ENCODE results near the gene CDC16. TPM values are rescaled to one million over a fixed set of nuclear protein-coding genes. Genes with fewer than 3 reads are reported as not detected.
"Not testable (repeated sequence)": the region's sequence is repeated elsewhere in the genome, so short reads cannot be mapped to it uniquely, and the experiment has no call there.

Gene CDC16
- total and polyA plus RNA-seq, 5 donors from 2014 or later: 16.1 to 56.8 (median 22.1) TPM

DNA sequence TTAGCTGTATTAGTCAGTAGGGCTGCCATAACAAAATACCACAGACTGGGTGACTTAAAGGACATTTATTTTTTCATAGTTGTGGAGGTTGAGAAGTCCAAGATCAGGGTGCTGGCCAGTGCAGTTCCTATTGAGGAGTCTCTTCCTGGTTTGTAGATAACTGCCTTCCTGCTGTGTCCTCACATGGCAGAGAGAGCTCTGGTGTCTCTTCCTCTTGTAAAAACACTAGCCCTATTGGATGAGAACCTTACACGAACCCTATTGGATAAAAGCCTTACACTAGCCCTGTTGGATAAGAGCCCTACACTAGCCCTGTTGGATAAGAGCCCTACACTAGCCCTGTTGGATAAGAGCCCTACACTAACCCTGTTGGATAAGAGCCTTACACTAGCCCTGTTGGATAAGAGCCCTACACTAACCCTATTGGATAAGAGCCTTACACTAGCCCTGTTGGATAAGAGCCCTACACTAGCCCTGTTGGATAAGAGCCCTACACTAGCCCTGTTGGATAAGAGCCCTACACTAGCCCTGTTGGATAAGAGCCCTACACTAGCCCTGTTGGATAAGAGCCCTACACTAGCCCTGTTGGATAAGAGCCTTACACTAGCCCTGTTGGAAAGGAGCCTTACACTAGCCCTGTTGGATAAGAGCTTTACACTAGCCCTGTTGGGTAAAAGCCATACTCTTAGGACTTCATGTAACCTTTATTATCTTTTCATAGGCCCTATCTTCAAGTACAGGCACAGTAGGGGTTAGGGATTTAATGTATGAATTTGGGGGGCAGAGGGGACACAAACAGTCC, 17.1 kb downstream of the CDC16 start:
- Mint-ChIP-seq H3K27ac (peak overlapping the region in 1 of 3 donors; percentile 16), H3K4me1 (peaks cover 7 to 32% (median 12%) of the 10 kb centered on the region in 4 donors), H3K36me3 (peaks cover 59% of the 10 kb centered on the region)
- not testable (repeated sequence) for H3K4me1 ChIP-seq (ENCODE audit: control insufficient read depth, insufficient read depth, low read length, poor library complexity, severe bottlenecking); H3K9me3 Mint-ChIP-seq; H3K27me3 Mint-ChIP-seq; H3K27ac ChIP-seq (ENCODE audit: insufficient read depth, low read length, poor library complexity, severe bottlenecking); H3K9me3 ChIP-seq (ENCODE audit: control insufficient read depth in 2 of 2, low read length in 2 of 2); H3K4me3 Mint-ChIP-seq; DNase-seq; H3K27me3 ChIP-seq (ENCODE audit: control insufficient read depth, insufficient read depth, low read length); H3K4me3 ChIP-seq (ENCODE audit: low read depth, low read length); ATAC-seq (ENCODE audit: low read depth in 2 of 2)
- peaks cover 62% of the 10 kb centered on the region for H3K36me3 ChIP-seq (ENCODE audit: control insufficient read depth, insufficient read depth, low read length)

DNA sequence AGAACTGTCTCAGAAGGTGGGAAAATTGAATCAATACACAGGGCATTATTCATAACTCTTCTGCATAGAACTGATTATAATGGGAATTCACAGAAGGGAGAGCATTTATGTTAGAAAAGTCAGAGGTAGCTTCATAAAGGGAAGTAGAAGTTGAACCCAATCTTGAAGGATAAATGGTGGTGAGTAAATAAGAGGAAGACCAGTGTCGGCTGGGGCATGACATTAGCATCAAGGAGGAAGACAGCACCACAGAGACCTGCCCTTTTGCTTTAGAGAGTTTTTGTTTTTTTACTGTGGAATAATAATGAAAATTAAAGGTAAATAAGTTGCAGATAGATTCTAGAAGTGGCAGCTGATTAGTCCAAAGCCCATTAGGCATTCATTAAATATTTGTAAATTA, 21.9 kb downstream of the CDC16 start:
- peaks cover 61% of the 10 kb centered on the region for H3K36me3 ChIP-seq (ENCODE audit: control insufficient read depth, insufficient read depth, low read length)
- H3K36me3 Mint-ChIP-seq: peaks cover 66% of the 10 kb centered on the region
- no peaks in the 10 kb centered on the region for H3K9me3 ChIP-seq (ENCODE audit: control insufficient read depth in 2 of 2, low read length in 2 of 2)
- H3K4me1 Mint-ChIP-seq: peaks cover 11 to 39% (median 18%) of the 10 kb centered on the region in 4 donors
- no peak overlapping the region for H3K4me3 ChIP-seq (ENCODE audit: low read depth, low read length)
- peak overlapping the region; percentile 9 to 52 (median 39) for H3K27ac Mint-ChIP-seq
- ATAC-seq (ENCODE audit: low read depth in 2 of 2): no peak
- H3K4me1 ChIP-seq (ENCODE audit: control insufficient read depth, insufficient read depth, low read length, poor library complexity, severe bottlenecking): no peaks in the 10 kb centered on the region
- no peaks in the 10 kb centered on the region for H3K27me3 Mint-ChIP-seq
- DNase-seq: no peak
- no peaks in the 10 kb centered on the region for H3K9me3 Mint-ChIP-seq
- H3K27me3 ChIP-seq (ENCODE audit: control insufficient read depth, insufficient read depth, low read length): no peaks in the 10 kb centered on the region
- H3K27ac ChIP-seq (ENCODE audit: insufficient read depth, low read length, poor library complexity, severe bottlenecking): no peak overlapping the region
- no peak overlapping the region for H3K4me3 Mint-ChIP-seq

DNA sequence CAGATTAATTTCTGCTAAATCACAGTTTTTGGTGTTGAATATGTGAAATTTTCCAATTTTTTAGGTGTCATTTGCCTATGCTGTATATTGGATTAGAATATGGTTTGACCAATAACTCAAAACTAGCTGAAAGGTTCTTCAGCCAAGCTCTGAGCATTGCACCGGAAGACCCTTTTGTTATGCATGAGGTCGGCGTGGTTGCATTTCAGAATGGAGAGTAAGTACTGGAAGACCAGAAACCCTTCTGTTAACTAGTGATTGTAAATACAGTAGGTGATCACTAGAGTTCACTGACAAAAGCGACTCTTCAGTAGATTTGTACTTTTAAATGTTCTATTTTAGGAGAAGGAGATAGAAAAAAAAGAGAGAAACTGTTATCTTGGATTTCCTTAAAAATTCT, 22.3 kb downstream of the CDC16 start:
- Histone ChIP-seq H3K9me3 (ENCODE audit: control insufficient read depth in 2 of 2, low read length in 2 of 2) (no peaks in the 10 kb centered on the region), H3K4me1 (ENCODE audit: control insufficient read depth, insufficient read depth, low read length, poor library complexity, severe bottlenecking) (no peaks in the 10 kb centered on the region), H3K36me3 (ENCODE audit: control insufficient read depth, insufficient read depth, low read length) (peaks cover 59% of the 10 kb centered on the region), H3K4me3 (ENCODE audit: low read depth, low read length) (no peak overlapping the region), H3K27ac (ENCODE audit: insufficient read depth, low read length, poor library complexity, severe bottlenecking) (no peak overlapping the region), H3K27me3 (ENCODE audit: control insufficient read depth, insufficient read depth, low read length) (no peaks in the 10 kb centered on the region)
- Mint-ChIP-seq H3K4me1 (peaks cover 16 to 39% (median 18%) of the 10 kb centered on the region in 4 donors), H3K4me3 (no peak overlapping the region), H3K9me3 (no peaks in the 10 kb centered on the region), H3K27me3 (no peaks in the 10 kb centered on the region), H3K27ac (peak overlapping the region in 1 of 3 donors; percentile 52), H3K36me3 (peaks cover 65% of the 10 kb centered on the region)
- no peak for ATAC-seq (ENCODE audit: low read depth in 2 of 2)
- DNase-seq: no peak

DNA sequence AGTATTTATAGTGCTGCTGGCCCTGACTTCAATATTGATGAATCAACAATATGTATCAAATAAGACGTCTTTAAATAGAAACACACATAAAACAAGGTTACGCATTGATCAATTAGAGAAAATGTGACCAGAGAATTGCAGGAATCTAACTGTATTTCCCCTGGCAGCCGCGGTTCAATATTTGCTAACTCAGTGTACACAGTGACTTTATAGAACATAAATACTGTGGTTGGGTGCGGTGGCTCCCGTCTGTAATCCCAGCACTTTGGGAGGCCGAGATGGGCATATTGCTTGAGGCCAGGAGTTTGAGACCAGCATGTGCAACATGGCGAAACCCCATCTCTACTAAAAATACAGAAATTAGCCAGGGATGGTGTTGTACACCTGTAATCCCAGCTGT, 23.9 kb downstream of the CDC16 start:
- Histone ChIP-seq H3K27ac (ENCODE audit: insufficient read depth, low read length, poor library complexity, severe bottlenecking) (no peak overlapping the region), H3K36me3 (ENCODE audit: control insufficient read depth, insufficient read depth, low read length) (peaks cover 60% of the 10 kb centered on the region), H3K4me1 (ENCODE audit: control insufficient read depth, insufficient read depth, low read length, poor library complexity, severe bottlenecking) (peaks cover 10% of the 10 kb centered on the region), H3K27me3 (ENCODE audit: control insufficient read depth, insufficient read depth, low read length) (no peaks in the 10 kb centered on the region), H3K9me3 (ENCODE audit: control insufficient read depth in 2 of 2, low read length in 2 of 2) (no peaks in the 10 kb centered on the region), H3K4me3 (ENCODE audit: low read depth, low read length) (no peak overlapping the region)
- Mint-ChIP-seq H3K27ac (no peak overlapping the region), H3K4me3 (no peak overlapping the region), H3K36me3 (peaks cover 75% of the 10 kb centered on the region), H3K27me3 (no peaks in the 10 kb centered on the region), H3K4me1 (peaks cover 22 to 53% (median 26%) of the 10 kb centered on the region in 4 donors), H3K9me3 (no peaks in the 10 kb centered on the region)
- DNase-seq (no peak), ATAC-seq (ENCODE audit: low read depth in 2 of 2) (no peak)

DNA sequence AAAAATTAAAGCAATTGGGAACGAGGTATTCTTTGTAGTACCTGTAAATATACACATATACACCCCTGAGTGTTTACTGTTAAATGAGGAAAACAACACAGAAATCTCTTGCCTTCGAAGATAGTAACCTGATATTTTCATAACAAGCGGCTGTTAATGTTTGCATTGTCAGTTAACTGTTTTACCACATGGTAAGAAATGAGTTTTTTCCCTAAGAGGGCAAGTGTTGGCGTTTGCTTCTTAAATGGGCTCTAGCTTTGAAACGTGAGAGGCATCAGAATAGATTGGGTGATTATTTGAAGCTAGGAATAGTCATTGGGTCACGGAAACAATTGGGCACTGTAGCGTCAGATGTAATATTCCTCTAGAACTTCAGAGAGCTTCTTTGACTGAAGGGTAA, 24.7 kb downstream of the CDC16 start:
- H3K36me3 ChIP-seq (ENCODE audit: control insufficient read depth, insufficient read depth, low read length): peaks cover 63% of the 10 kb centered on the region
- no peaks in the 10 kb centered on the region for H3K9me3 Mint-ChIP-seq
- H3K4me3 ChIP-seq (ENCODE audit: low read depth, low read length): no peak overlapping the region
- H3K9me3 ChIP-seq (ENCODE audit: control insufficient read depth in 2 of 2, low read length in 2 of 2): no peaks in the 10 kb centered on the region
- no peaks in the 10 kb centered on the region for H3K27me3 Mint-ChIP-seq
- peak overlapping the region in 1 of 3 donors; percentile 49 for H3K27ac Mint-ChIP-seq
- ATAC-seq (ENCODE audit: low read depth in 2 of 2) (no peak), DNase-seq (no peak)
- H3K27ac ChIP-seq (ENCODE audit: insufficient read depth, low read length, poor library complexity, severe bottlenecking): no peak overlapping the region
- peaks cover 73% of the 10 kb centered on the region for H3K36me3 Mint-ChIP-seq
- H3K4me3 Mint-ChIP-seq: no peak overlapping the region
- H3K4me1 ChIP-seq (ENCODE audit: control insufficient read depth, insufficient read depth, low read length, poor library complexity, severe bottlenecking): peaks cover 13% of the 10 kb centered on the region
- no peaks in the 10 kb centered on the region for H3K27me3 ChIP-seq (ENCODE audit: control insufficient read depth, insufficient read depth, low read length)
- H3K4me1 Mint-ChIP-seq: peaks cover 20 to 57% (median 28%) of the 10 kb centered on the region in 4 donors

DNA sequence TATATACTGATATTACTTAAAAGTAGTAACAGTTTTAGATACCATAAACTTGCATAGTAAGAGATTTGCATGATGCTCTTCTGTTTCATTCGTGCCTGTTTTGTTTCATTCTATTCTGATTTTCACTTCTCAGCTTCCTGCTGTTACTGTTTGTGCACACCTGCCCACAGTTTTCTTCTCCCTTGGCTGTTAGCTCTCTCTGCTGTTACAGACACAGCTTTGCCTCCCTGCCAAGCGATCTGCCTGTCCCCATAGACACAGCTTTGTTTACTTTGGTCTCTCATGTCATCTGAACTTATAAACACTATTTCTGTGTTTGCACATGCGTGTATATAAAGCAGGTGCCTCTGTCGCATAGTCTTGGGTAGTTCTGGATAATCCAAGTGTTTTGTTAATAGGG, 25.3 kb downstream of the CDC16 start:
- Mint-ChIP-seq H3K36me3 (peaks cover 70% of the 10 kb centered on the region), H3K9me3 (no peaks in the 10 kb centered on the region), H3K4me1 (peaks cover 22 to 54% (median 27%) of the 10 kb centered on the region in 4 donors), H3K4me3 (peak overlapping the region in 1 of 4 donors; percentile 28), H3K27me3 (no peaks in the 10 kb centered on the region), H3K27ac (peak overlapping the region in 2 of 3 donors; percentile 52 to 60)
- ATAC-seq (ENCODE audit: low read depth in 2 of 2) (no peak), DNase-seq (peak in 1 of 3 donors; percentile 41)
- H3K27ac ChIP-seq (ENCODE audit: insufficient read depth, low read length, poor library complexity, severe bottlenecking): no peak overlapping the region
- H3K36me3 ChIP-seq (ENCODE audit: control insufficient read depth, insufficient read depth, low read length): peaks cover 69% of the 10 kb centered on the region
- H3K4me3 ChIP-seq (ENCODE audit: low read depth, low read length): no peak overlapping the region
- H3K9me3 ChIP-seq (ENCODE audit: control insufficient read depth in 2 of 2, low read length in 2 of 2): no peaks in the 10 kb centered on the region
- peaks cover 13% of the 10 kb centered on the region for H3K4me1 ChIP-seq (ENCODE audit: control insufficient read depth, insufficient read depth, low read length, poor library complexity, severe bottlenecking)
- no peaks in the 10 kb centered on the region for H3K27me3 ChIP-seq (ENCODE audit: control insufficient read depth, insufficient read depth, low read length)

DNA sequence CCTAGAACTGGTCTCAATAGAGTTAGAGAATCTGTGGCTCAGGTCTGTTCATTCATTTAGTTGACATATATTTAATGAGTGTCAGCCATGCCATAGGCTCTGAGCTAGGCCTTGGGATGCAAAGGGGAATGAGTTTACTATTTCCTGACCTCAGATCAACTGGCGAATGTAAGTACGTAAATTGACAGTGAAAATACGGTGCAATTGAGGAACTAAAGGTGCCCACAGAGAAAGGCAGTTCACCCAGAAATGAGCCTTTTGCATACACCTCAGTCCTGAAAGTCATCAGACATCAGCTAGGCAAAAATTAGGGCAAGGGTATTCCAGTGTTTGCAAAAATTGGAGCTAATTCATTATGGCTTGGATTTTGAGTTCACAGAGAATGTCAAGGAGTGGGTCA, 26.1 kb downstream of the CDC16 start:
- Mint-ChIP-seq H3K9me3 (no peaks in the 10 kb centered on the region), H3K27ac (peak overlapping the region in 2 of 3 donors; percentile 60 to 63), H3K4me3 (peak overlapping the region in 2 of 4 donors; percentile 40 to 67), H3K36me3 (peaks cover 70% of the 10 kb centered on the region), H3K4me1 (peaks cover 21 to 51% (median 27%) of the 10 kb centered on the region in 4 donors), H3K27me3 (no peaks in the 10 kb centered on the region)
- DNase-seq: no peak
- no peak for ATAC-seq (ENCODE audit: low read depth in 2 of 2)
- Histone ChIP-seq H3K9me3 (ENCODE audit: control insufficient read depth in 2 of 2, low read length in 2 of 2) (no peaks in the 10 kb centered on the region), H3K4me1 (ENCODE audit: control insufficient read depth, insufficient read depth, low read length, poor library complexity, severe bottlenecking) (peaks cover 13% of the 10 kb centered on the region), H3K27me3 (ENCODE audit: control insufficient read depth, insufficient read depth, low read length) (no peaks in the 10 kb centered on the region), H3K4me3 (ENCODE audit: low read depth, low read length) (no peak overlapping the region), H3K36me3 (ENCODE audit: control insufficient read depth, insufficient read depth, low read length) (peaks cover 69% of the 10 kb centered on the region), H3K27ac (ENCODE audit: insufficient read depth, low read length, poor library complexity, severe bottlenecking) (no peak overlapping the region)

Measured in CD4-positive, CD25-positive, alpha-beta regulatory T cell (primary cell).